ENCODE data around the gene DNAJB4.

- TF ChIP-seq POLR2AphosphoS5 (IDR thresholded peaks at IDR 0.05) (no peak), POLR2A (IDR thresholded peaks at IDR 0.05) (no peak), CTCF (IDR thresholded peaks at IDR 0.05) (no peak)
Measured at GRCh38 chr1:78052685-78053405, 48.1 kb downstream of the DNAJB4 start.
